Panc1 (cell line): Measurements from ENCODE around the gene TMEM242. TPM values are rescaled to one million over a fixed set of nuclear protein-coding genes. Genes with fewer than 3 reads are reported as not detected.

ENCODE experiments used
- ATAC-seq: fragments of 200-7000 bp; cut with Tn5 transposase; 2 replicates; pipeline ENCODE4 v1.9.1; 2020; ENCODE audit warnings: mild to moderate bottlenecking, moderate library complexity
- BruUV-seq: library from RNA; stranded (reverse); fragments of 400-500 nt; replicated peaks from 2 replicates; lab custom pipeline; 2021; lab: Mats Ljungman, UMichigan
- CTCF ChIA-PET: fragments of 300-600 bp; sonication (Branson Sonifier 250); formaldehyde crosslinking; loops from one replicate; lab custom pipeline; 2022; ENCODE audit warnings: antibody characterized with exemption; lab: Charles Lee
- POLR2A ChIA-PET: fragments of 300-600 bp; sonication (Branson Sonifier 250); formaldehyde crosslinking; loops from one replicate; lab custom pipeline; 2022; ENCODE audit warnings: antibody characterized with exemption; lab: Charles Lee
- DNase-seq: peaks from one replicate; pipeline ENCODE4 v3.0.0-alpha.2; 2010; ENCODE audit warnings: low read depth, low spot score
- H3K27ac ChIP-seq: 2 replicates; pipeline ENCODE4 v1.5.1; 2011; ENCODE audit warnings: mild to moderate bottlenecking, low read length, inconsistent platforms
- H3K27me3 ChIP-seq: fragments of 200-500 bp; sonication (Bioruptor generic); 2 replicates; pipeline ENCODE4 v1.6.0; 2014; ENCODE audit warnings: low read length, inconsistent platforms; ENCODE audit not compliant: control insufficient read depth, insufficient read depth
- H3K36me3 ChIP-seq: fragments of 200-500 bp; sonication (Bioruptor generic); 2 replicates; pipeline ENCODE4 v1.5.1; 2014; ENCODE audit warnings: inconsistent platforms, mild to moderate bottlenecking, low read length, moderate library complexity; ENCODE audit not compliant: control insufficient read depth, insufficient read depth
- H3K4me1 ChIP-seq: 2 replicates; pipeline ENCODE4 v1.5.1; 2011; ENCODE audit warnings: inconsistent platforms, mild to moderate bottlenecking, low read length, moderate library complexity; ENCODE audit not compliant: control insufficient read depth, insufficient read depth
- H3K4me3 ChIP-seq, 2 experiments: 2 replicates each; pipeline ENCODE4 v1.5.1; 2011 to 2012; ENCODE audit warnings: low read depth in 2 of 2, low read length in 2 of 2, mild to moderate bottlenecking in 2 of 2, inconsistent platforms in 1 of 2, moderate library complexity in 1 of 2
- H3K9me3 ChIP-seq: fragments of 200-500 bp; sonication (Bioruptor generic); 2 replicates; pipeline ENCODE4 v1.5.1; 2014; ENCODE audit warnings: low read depth, mild to moderate bottlenecking, inconsistent platforms, low read length, moderate library complexity; ENCODE audit not compliant: control insufficient read depth, insufficient read depth
- CTCF ChIP-seq: fragments of 450-650 bp; IDR thresholded peaks from 2 replicates; pipeline ENCODE4 v1.5.1; 2017; ENCODE audit warnings: mild to moderate bottlenecking
- POLR2AphosphoS5 ChIP-seq: IDR thresholded peaks from 2 replicates; pipeline ENCODE4 v1.6.1; 2012; ENCODE audit warnings: mild to moderate bottlenecking, low read depth, low read length, moderate library complexity
- REST ChIP-seq, 2 experiments: IDR thresholded peaks; 2 replicates each; pipeline ENCODE4 v1.6.1; 2011 to 2012; ENCODE audit warnings: low read depth in 2 of 2, control low read depth in 1 of 2, low read length in 1 of 2, mild to moderate bottlenecking in 1 of 2, moderate library complexity in 1 of 2; ENCODE audit not compliant: insufficient read depth in 1 of 2
- SIN3A ChIP-seq: IDR thresholded peaks from 2 replicates; pipeline ENCODE4 v1.6.1; 2012; ENCODE audit warnings: low read depth, mild to moderate bottlenecking, low read length, moderate library complexity, borderline replicate concordance; ENCODE audit not compliant: insufficient read depth
- TCF7L2 ChIP-seq: IDR thresholded peaks from 2 replicates; pipeline ENCODE4 v1.6.1; 2011; ENCODE audit warnings: mild to moderate bottlenecking, low read depth, low read length, inconsistent platforms
- in situ Hi-C: cut with HindIII; loops from 2 replicates; pipeline ENCODE4 v1.10.0; 2016; ENCODE audit warnings: low sequenced_read_pairs, low pct_unique_long_range_greater_than_20kb
- intact Hi-C: fragments of 100-400 bp; cut with micrococcal nuclease; formaldehyde crosslinking; loops from one replicate; pipeline ENCODE4 v1.10.0; 2022; ENCODE audit not compliant: unreplicated experiment
- total RNA-seq: library from RNA; stranded (reverse); gene quantifications from one replicate; pipeline ENCODE4 v1.2.1, GENCODE V29; 2021; ENCODE audit not compliant: unreplicated experiment

The TMEM242 gene
- total RNA-seq, 1 experiment from 2014 or later = 6.8 TPM

GRCh38 chr6:157270308-157270707 is 53.0 kb downstream of the TMEM242 start:
- in situ Hi-C loops = no loop called here
- DNase-seq (no peak), ATAC-seq (no peak)
- Histone ChIP-seq H3K9me3 (no peaks in the 10 kb centered on the region), H3K36me3 (no peaks in the 10 kb centered on the region; the same call in 1 of the 2 replicates), H3K27ac (no peak overlapping the region), H3K4me1 (peaks cover 7% of the 10 kb centered on the region), H3K4me3 (no peak overlapping the region), H3K27me3 (no peaks in the 10 kb centered on the region)
- ChIA-PET CTCF (no interaction called here), POLR2A (no interaction called here)
- intact Hi-C loops = loop anchor here (5.0 kb wide), 1 partner anchor 43 kb away; no protein-coding TSS in a partner anchor
- no TSS peak for BruUV-seq
- TF ChIP-seq TCF7L2 (no peak), POLR2AphosphoS5 (no peak), CTCF (no peak), REST (IDR thresholded peaks at IDR 0.05; ENCODE audit: insufficient read depth in 1 of 2, low read depth in 2 of 2, low read length in 1 of 2) (no peak), SIN3A (no peak)

GRCh38 chr6:157269261-157269794 is 54.0 kb downstream of the TMEM242 start:
- ATAC-seq (no peak), DNase-seq (no peak)
- no TSS peak for BruUV-seq
- peaks cover 7% of the 10 kb centered on the region for H3K4me1 ChIP-seq
- no peaks in the 10 kb centered on the region; the same call in 1 of the 2 replicates for H3K36me3 ChIP-seq
- POLR2A ChIA-PET = no interaction called here
- no peak for TF ChIP-seq POLR2AphosphoS5
- no peak for TF ChIP-seq CTCF
- no peak for TF ChIP-seq REST (IDR thresholded peaks at IDR 0.05; ENCODE audit: insufficient read depth in 1 of 2, low read depth in 2 of 2, low read length in 1 of 2)
- no peak for TF ChIP-seq TCF7L2
- no peak for TF ChIP-seq SIN3A
- no peaks in the 10 kb centered on the region for H3K27me3 ChIP-seq
- no peak overlapping the region for H3K27ac ChIP-seq
- no peak overlapping the region for H3K4me3 ChIP-seq
- in situ Hi-C loops = no loop called here
- CTCF ChIA-PET = no interaction called here
- no peaks in the 10 kb centered on the region for H3K9me3 ChIP-seq
- intact Hi-C loops = no loop called here
